ENCODE measurements around the gene TMPRSS5.

Gene TMPRSS5

DNA sequence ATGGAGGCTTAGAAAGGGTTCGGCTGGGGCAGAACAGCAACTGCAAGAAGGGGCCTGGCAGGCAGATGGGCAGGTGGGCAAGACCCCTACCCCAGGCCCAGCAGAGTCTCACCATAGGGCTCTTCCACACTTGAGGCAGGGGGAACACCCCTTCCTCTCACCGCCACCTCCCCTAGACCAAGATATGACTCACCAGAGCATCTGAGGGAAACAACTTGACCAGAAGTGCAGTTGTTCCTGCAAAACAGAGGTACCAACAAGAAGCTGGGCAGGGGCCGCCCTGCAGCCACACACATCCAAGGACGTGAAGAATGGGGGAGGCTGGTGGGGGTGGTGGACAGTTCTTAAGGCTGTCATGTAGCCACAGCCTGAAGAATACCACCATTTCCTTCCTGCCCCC, 10.9 kb downstream of the TMPRSS5 start:
- TF ChIP-seq, protein P1, sequence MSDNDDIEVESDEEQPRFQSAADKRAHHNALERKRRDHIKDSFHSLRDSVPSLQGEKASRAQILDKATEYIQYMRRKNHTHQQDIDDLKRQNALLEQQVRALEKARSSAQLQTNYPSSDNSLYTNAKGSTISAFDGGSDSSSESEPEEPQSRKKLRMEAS (IDR thresholded peaks at IDR 0.05) = no peak
- TF ChIP-seq TCF12 (IDR thresholded peaks at IDR 0.05; ENCODE audit: low read depth) (no peak), ZBTB7A (IDR thresholded peaks at IDR 0.05; ENCODE audit: low read depth) (no peak), TAF1 (IDR thresholded peaks at IDR 0.05; ENCODE audit: low read depth) (no peak), EGR1 (IDR thresholded peaks at IDR 0.05) (no peak), NFIC (IDR thresholded peaks at IDR 0.05) (no peak), RAD21 (IDR thresholded peaks at IDR 0.05; ENCODE audit: low read depth) (no peak), CREB1 (IDR thresholded peaks at IDR 0.05; ENCODE audit: low read depth) (no peak), EP300 (IDR thresholded peaks at IDR 0.05; ENCODE audit: borderline replicate concordance) (no peak), YY1 (IDR thresholded peaks at IDR 0.05; ENCODE audit: low read depth) (no peak), CEBPB (IDR thresholded peaks at IDR 0.05) (no peak), TEAD4 (IDR thresholded peaks at IDR 0.05) (no peak), FOXM1 (IDR thresholded peaks at IDR 0.05; ENCODE audit: borderline replicate concordance, low read depth) (no peak)
- TF ChIP-seq, protein P2, sequence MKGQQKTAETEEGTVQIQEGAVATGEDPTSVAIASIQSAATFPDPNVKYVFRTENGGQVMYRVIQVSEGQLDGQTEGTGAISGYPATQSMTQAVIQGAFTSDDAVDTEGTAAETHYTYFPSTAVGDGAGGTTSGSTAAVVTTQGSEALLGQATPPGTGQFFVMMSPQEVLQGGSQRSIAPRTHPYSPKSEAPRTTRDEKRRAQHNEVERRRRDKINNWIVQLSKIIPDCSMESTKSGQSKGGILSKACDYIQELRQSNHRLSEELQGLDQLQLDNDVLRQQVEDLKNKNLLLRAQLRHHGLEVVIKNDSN (IDR thresholded peaks at IDR 0.05) = no peak

DNA sequence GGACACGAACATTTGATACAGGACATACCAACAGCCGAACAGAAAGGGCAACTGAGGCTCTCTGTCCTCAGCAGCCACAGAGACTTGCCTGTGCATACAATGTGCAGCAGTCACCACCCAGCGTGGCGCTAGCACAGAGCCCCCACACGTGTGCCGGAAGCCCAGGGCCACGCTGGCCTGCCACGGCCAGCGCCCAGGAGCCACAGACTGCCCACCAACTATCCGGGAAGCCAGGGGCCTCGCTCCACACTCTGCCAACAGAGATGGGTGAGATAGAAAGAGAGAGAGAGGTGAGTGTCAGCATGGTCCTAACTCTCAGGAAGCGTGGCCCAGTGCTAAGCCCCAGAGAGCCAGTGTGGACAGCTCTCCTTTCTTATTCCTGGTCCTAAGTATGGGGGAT, 11.7 kb downstream of the TMPRSS5 start:
- TF ChIP-seq, protein P1 (IDR thresholded peaks at IDR 0.05) = no peak
- TF ChIP-seq, protein P3, sequence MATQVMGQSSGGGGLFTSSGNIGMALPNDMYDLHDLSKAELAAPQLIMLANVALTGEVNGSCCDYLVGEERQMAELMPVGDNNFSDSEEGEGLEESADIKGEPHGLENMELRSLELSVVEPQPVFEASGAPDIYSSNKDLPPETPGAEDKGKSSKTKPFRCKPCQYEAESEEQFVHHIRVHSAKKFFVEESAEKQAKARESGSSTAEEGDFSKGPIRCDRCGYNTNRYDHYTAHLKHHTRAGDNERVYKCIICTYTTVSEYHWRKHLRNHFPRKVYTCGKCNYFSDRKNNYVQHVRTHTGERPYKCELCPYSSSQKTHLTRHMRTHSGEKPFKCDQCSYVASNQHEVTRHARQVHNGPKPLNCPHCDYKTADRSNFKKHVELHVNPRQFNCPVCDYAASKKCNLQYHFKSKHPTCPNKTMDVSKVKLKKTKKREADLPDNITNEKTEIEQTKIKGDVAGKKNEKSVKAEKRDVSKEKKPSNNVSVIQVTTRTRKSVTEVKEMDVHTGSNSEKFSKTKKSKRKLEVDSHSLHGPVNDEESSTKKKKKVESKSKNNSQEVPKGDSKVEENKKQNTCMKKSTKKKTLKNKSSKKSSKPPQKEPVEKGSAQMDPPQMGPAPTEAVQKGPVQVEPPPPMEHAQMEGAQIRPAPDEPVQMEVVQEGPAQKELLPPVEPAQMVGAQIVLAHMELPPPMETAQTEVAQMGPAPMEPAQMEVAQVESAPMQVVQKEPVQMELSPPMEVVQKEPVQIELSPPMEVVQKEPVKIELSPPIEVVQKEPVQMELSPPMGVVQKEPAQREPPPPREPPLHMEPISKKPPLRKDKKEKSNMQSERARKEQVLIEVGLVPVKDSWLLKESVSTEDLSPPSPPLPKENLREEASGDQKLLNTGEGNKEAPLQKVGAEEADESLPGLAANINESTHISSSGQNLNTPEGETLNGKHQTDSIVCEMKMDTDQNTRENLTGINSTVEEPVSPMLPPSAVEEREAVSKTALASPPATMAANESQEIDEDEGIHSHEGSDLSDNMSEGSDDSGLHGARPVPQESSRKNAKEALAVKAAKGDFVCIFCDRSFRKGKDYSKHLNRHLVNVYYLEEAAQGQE (IDR thresholded peaks at IDR 0.05; ENCODE audit: low read depth) = no peak
- TF ChIP-seq CREB1 (IDR thresholded peaks at IDR 0.05; ENCODE audit: low read depth) (no peak), FOXM1 (IDR thresholded peaks at IDR 0.05; ENCODE audit: borderline replicate concordance, low read depth) (no peak), TEAD4 (IDR thresholded peaks at IDR 0.05) (no peak), TAF1 (IDR thresholded peaks at IDR 0.05; ENCODE audit: low read depth) (no peak)

DNA sequence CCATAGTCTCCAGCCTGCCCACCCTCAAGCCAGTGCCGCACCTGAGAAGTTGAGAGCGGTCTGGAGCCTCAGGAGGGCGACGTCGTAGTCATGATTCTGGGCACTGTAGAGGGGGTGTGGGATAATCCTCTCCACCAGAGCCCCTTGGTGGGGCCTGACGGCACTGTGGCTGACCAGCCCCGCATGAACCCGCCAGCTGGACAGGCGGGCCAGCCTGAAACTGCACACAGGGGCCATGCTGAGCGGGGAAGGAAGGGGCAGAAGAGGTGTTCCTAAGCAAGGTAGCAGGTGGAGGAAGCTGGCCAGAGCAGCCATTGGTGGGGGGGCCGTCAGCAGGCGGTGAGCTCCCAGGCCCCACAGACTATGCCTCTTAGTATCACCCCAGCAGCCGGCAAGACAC, 13.1 kb downstream of the TMPRSS5 start:
- TF ChIP-seq YY1 (IDR thresholded peaks at IDR 0.05; ENCODE audit: low read depth) (no peak), TEAD4 (IDR thresholded peaks at IDR 0.05) (no peak), CREB1 (IDR thresholded peaks at IDR 0.05; ENCODE audit: low read depth) (no peak), FOXM1 (IDR thresholded peaks at IDR 0.05; ENCODE audit: borderline replicate concordance, low read depth) (no peak), EP300 (IDR thresholded peaks at IDR 0.05; ENCODE audit: borderline replicate concordance) (no peak), CEBPB (IDR thresholded peaks at IDR 0.05) (no peak), EGR1 (IDR thresholded peaks at IDR 0.05) (no peak), NFIC (IDR thresholded peaks at IDR 0.05) (no peak), TAF1 (IDR thresholded peaks at IDR 0.05; ENCODE audit: low read depth) (no peak), TCF12 (IDR thresholded peaks at IDR 0.05; ENCODE audit: low read depth) (no peak), ZBTB7A (IDR thresholded peaks at IDR 0.05; ENCODE audit: low read depth) (no peak), RAD21 (IDR thresholded peaks at IDR 0.05; ENCODE audit: low read depth) (no peak)
- TF ChIP-seq, protein P3 (IDR thresholded peaks at IDR 0.05; ENCODE audit: low read depth) = no peak
- TF ChIP-seq, protein P2 (IDR thresholded peaks at IDR 0.05) = no peak
- TF ChIP-seq, protein P1 (IDR thresholded peaks at IDR 0.05) = no peak

DNA sequence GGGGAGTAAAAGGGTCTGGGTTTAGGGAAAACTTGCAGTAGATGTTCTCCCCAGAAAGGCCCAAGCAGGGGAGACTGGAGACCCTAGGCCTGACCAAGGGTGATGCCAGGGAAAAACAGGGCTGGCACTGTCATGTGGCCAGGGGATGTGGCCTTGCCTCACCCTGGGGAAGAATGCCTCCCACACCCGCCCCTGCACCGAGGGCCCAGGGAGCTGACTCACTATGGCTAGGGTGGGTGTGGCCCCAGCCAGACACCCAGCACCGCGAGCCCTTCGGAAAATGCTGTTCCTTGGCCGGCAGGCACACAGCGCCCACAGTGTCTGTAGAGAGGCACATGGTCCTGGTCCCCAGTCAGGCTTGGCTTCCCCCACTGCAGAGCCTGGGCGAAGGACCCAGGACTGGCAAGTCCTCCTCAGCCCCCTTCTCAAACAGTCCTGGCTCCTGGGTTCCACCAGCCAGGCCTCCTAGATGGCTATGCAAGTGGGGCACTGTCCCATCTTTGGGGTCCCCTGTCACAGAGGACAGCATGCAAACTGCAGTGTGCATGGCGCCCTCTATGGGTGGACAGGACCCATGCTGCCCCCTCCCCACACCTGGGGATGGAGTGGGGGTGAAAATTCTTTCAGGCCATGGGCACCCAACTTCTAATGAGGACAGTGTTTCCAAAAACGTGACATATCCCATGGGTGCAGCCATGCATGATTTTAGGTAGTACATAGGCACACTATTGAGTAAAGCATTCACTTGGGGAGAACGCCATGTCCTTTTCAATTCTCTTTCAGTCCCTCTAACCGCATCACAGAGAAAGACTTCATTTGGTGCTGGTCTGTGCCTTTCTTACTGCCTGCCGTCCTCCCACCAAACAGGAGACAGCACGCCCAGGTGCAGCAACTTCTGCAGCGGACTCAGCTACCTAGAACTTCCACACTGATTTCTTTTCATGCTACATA, 15.2 kb downstream of the TMPRSS5 start:
- peak; percentile 36; the same call in 1 of the 2 replicates for TF ChIP-seq RAD21 (IDR thresholded peaks at IDR 0.05; ENCODE audit: low read depth)
- TF ChIP-seq TEAD4 (IDR thresholded peaks at IDR 0.05) = peak; percentile 52
- no peak for TF ChIP-seq ZBTB7A (IDR thresholded peaks at IDR 0.05; ENCODE audit: low read depth)
- TF ChIP-seq CREB1 (IDR thresholded peaks at IDR 0.05; ENCODE audit: low read depth) = no peak
- no peak for TF ChIP-seq CEBPB (IDR thresholded peaks at IDR 0.05)
- TF ChIP-seq, protein P1 (IDR thresholded peaks at IDR 0.05) = peak; percentile 71
- no peak for TF ChIP-seq TCF12 (IDR thresholded peaks at IDR 0.05; ENCODE audit: low read depth)
- TF ChIP-seq FOXM1 (IDR thresholded peaks at IDR 0.05; ENCODE audit: borderline replicate concordance, low read depth) = no peak
- TF ChIP-seq, protein P2 (IDR thresholded peaks at IDR 0.05) = peak; percentile 65
- TF ChIP-seq TAF1 (IDR thresholded peaks at IDR 0.05; ENCODE audit: low read depth) = no peak
- peak; percentile 56; the same call in 1 of the 2 replicates for TF ChIP-seq EGR1 (IDR thresholded peaks at IDR 0.05)

Data from Ishikawa (cell line).